NCI-H2227 treated with DMSO at 0.1 percent for 48 hours (cell line): ENCODE results near the gene CLDN15.
"Not testable (repeated sequence)": the region's sequence is repeated elsewhere in the genome, so short reads cannot be mapped to it uniquely, and the experiment has no call there.

Source experiments
- DNase-seq: peaks from one replicate; lab custom pipeline; 2025; lab: John Stamatoyannopoulos, UW

CLDN15 gene

GRCh38 chr7:101222275-101222830, 15.2 kb downstream of the CLDN15 start:
- DNase-seq: no peak

- DNase-seq: no peak
These were observed 17.3 kb downstream of the CLDN15 start for GRCh38 chr7:101220295-101220694.

GRCh38 chr7:101218236-101219125, 19.1 kb downstream of the CLDN15 start:
- DNase-seq: no peak

GRCh38 chr7:101217388-101218235, 20.0 kb downstream of the CLDN15 start, which contains the start of the genes PLOD3 and ZNHIT1:
TSS of gene PLOD3 (minus strand) at chr7:101217581. CDS start at chr7:101217274, 307 bp downstream.
TSS of gene ZNHIT1 (plus strand) at chr7:101218165. CDS start at chr7:101218196, 31 bp downstream.
- peak; percentile 99 for DNase-seq

- DNase-seq: peak; percentile 32
These were observed 20.7 kb downstream of the CLDN15 start for GRCh38 chr7:101216860-101217387.

GRCh38 chr7:101216001-101216859, 21.4 kb downstream of the CLDN15 start:
- no peak for DNase-seq

GRCh38 chr7:101212014-101212413, 25.6 kb downstream of the CLDN15 start:
- no peak for DNase-seq

- DNase-seq: no peak
These were observed 26.1 kb downstream of the CLDN15 start for GRCh38 chr7:101211501-101211900.

GRCh38 chr7:101210143-101210542, 27.5 kb downstream of the CLDN15 start:
- no peak for DNase-seq

- no peak for DNase-seq
These were observed 28.8 kb downstream of the CLDN15 start for GRCh38 chr7:101208794-101209193.

- DNase-seq: no peak
These were observed 30.1 kb downstream of the CLDN15 start for GRCh38 chr7:101207459-101207858.

- no peak for DNase-seq
These were observed 30.9 kb downstream of the CLDN15 start for GRCh38 chr7:101206665-101207042.

- no peak for DNase-seq
These were observed 31.5 kb downstream of the CLDN15 start for GRCh38 chr7:101205901-101206664.

GRCh38 chr7:101203740-101204738, 33.6 kb downstream of the CLDN15 start:
- DNase-seq: not testable (repeated sequence)

- DNase-seq: no peak
These were observed 35.0 kb downstream of the CLDN15 start for GRCh38 chr7:101202603-101202918.

- no peak for DNase-seq
These were observed 35.7 kb downstream of the CLDN15 start for GRCh38 chr7:101201695-101202602.

GRCh38 chr7:101200862-101201599, 36.6 kb downstream of the CLDN15 start, which contains the start of gene MOGAT3:
TSS of gene MOGAT3 (minus strand) at chr7:101201036. CDS start at chr7:101200854, 182 bp downstream.
- DNase-seq: no peak
